Spleen (tissue), 7 donors: ENCODE results near the gene RUBCNL.

Experiments used
- POLR2A ChIP-seq, 3 donors: fragments of 450-650 bp; IDR thresholded peaks; one replicate each; pipeline ENCODE4 v1.5.1; 2017; ENCODE audit warnings: antibody characterized with exemption in 3 of 3, mild to moderate bottlenecking in 1 of 3
- TF ChIP-seq, protein P1 (sequence below), 11 experiments: fragments of 200-600 bp in 7 of 11; fragments of 450-650 bp in 4 of 11; sonication (generic) in 4 of 11; IDR thresholded peaks in 8 of 11; conservative IDR thresholded peaks in 3 of 11; 1 replicate in 7 of 11; 2 replicates in 4 of 11; pipeline versions ENCODE4 v1.4.0 to v1.8.0; 2016 to 2021; ENCODE audit warnings: antibody characterized with exemption in 11 of 11, inconsistent platforms in 4 of 11, mild to moderate bottlenecking in 1 of 11
- donor health status: DM: no; HTN: no; CAD: no; lungs with moderate emphysema.
- donor health status: DM: no; HTN: no; CAD: no.
- donor health status: DM: no; HTN: no; CAD: no.

GRCh38 chr13:46303742-46304385, 83.2 kb downstream of the RUBCNL start:
- TF ChIP-seq, protein P1, sequence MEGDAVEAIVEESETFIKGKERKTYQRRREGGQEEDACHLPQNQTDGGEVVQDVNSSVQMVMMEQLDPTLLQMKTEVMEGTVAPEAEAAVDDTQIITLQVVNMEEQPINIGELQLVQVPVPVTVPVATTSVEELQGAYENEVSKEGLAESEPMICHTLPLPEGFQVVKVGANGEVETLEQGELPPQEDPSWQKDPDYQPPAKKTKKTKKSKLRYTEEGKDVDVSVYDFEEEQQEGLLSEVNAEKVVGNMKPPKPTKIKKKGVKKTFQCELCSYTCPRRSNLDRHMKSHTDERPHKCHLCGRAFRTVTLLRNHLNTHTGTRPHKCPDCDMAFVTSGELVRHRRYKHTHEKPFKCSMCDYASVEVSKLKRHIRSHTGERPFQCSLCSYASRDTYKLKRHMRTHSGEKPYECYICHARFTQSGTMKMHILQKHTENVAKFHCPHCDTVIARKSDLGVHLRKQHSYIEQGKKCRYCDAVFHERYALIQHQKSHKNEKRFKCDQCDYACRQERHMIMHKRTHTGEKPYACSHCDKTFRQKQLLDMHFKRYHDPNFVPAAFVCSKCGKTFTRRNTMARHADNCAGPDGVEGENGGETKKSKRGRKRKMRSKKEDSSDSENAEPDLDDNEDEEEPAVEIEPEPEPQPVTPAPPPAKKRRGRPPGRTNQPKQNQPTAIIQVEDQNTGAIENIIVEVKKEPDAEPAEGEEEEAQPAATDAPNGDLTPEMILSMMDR (IDR thresholded peaks at IDR 0.05 in 8 of 11, conservative IDR thresholded peaks at IDR 0.05 in 3 of 11): no peak
- TF ChIP-seq POLR2A (IDR thresholded peaks at IDR 0.05): no peak
